ENCODE measurements around the gene CDS2.

The CDS2 gene

DNA sequence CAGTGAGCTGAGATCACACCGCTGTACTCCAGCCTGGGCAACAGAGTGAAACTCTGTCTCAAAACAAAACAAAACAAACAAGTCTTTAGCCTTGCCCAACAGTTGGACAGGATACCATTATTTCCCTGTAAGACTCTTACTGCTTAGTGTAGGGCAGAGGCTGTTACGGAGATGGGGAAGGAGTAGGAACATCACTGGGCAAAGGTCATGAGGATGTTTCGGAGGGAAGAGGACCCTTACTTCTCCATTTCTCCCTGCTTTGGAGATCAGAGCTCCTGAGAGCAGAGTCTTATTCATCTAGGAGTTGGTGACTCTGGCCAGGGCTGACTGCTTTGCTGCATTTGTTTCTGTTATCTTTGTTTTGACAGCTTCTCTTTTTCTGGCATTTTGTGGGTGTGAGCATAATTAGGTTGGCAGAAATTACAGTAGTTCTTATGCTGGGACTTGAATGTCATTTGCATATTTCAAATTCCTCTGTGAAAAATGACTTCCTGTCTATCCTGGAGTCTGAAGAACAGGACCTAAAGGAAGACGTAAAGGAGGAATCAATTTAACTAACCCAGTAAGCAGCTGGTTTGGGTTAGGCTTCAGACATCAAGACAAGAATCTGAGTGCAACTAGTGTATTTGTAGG, 89.0 kb downstream of the CDS2 start:
- H3K36me3 ChIP-seq = peaks cover 9 to 19% (median 15%) of the 10 kb centered on the region in 3 donors
- H3K27ac ChIP-seq = no peak overlapping the region
- no peaks in the 10 kb centered on the region for H3K9me3 ChIP-seq
- H3K27me3 ChIP-seq = no peaks in the 10 kb centered on the region
- no peak overlapping the region for H3K4me3 ChIP-seq
- no peak for DNase-seq
- no peak for TF ChIP-seq CTCF (IDR thresholded peaks at IDR 0.05)
- intact Hi-C loops (cut with DNase I; ENCODE audit: low total_unique reads) = no loop called here
- peaks cover 0 to 7% (median 3%) of the 10 kb centered on the region in 4 donors for H3K4me1 ChIP-seq

DNA sequence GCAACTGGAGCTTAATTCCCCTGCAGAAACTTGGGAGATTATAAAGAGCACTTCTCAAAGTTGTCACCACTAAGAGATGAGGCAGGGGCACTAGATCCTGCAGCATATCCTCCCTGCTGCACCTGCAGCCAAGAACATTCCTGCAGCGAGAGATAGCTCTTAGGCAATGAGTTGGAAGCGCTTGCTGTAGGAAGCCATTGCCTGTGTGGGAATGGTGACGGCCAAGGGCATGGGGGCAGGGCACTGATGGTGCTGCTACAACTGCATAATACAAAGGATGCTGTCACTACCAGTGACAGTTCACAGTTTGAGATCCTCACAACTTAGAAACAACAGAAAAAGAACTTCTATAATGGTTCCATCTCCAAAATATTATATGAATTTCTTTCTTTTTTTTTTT, 89.9 kb downstream of the CDS2 start:
- peaks cover 0 to 7% (median 3%) of the 10 kb centered on the region in 4 donors for H3K4me1 ChIP-seq
- no peak overlapping the region for H3K4me3 ChIP-seq
- H3K9me3 ChIP-seq = no peaks in the 10 kb centered on the region
- DNase-seq = no peak
- no peaks in the 10 kb centered on the region for H3K27me3 ChIP-seq
- peaks cover 9 to 19% (median 13%) of the 10 kb centered on the region in 3 donors for H3K36me3 ChIP-seq
- TF ChIP-seq CTCF (IDR thresholded peaks at IDR 0.05) = no peak
- no peak overlapping the region for H3K27ac ChIP-seq
- intact Hi-C loops (cut with DNase I; ENCODE audit: low total_unique reads) = no loop called here

GRCh38 chr20:5217616-5218015, 90.8 kb downstream of the CDS2 start:
- intact Hi-C loops (cut with DNase I; ENCODE audit: low total_unique reads) = no loop called here
- Histone ChIP-seq H3K4me3 (no peak overlapping the region), H3K9me3 (no peaks in the 10 kb centered on the region), H3K36me3 (peaks cover under 1 to 9% (median 4%) of the 10 kb centered on the region in 3 donors), H3K27ac (no peak overlapping the region), H3K27me3 (no peaks in the 10 kb centered on the region), H3K4me1 (peaks cover 0 to 7% (median 3%) of the 10 kb centered on the region in 4 donors)
- no peak for DNase-seq
- no peak for TF ChIP-seq CTCF (IDR thresholded peaks at IDR 0.05)

- intact Hi-C loops (cut with DNase I; ENCODE audit: low total_unique reads) = no loop called here
- Histone ChIP-seq H3K4me3 (no peak overlapping the region), H3K36me3 (peaks cover 0 to 9% (median 3%) of the 10 kb centered on the region in 3 donors), H3K27ac (no peak overlapping the region), H3K27me3 (no peaks in the 10 kb centered on the region), H3K4me1 (peaks cover 0 to 5% (median 2%) of the 10 kb centered on the region in 4 donors), H3K9me3 (no peaks in the 10 kb centered on the region)
- TF ChIP-seq CTCF (IDR thresholded peaks at IDR 0.05) = no peak
- DNase-seq = no peak
These were observed 93.7 kb downstream of the CDS2 start for GRCh38 chr20:5220321-5221060.

GRCh38 chr20:5221061-5221430, 94.2 kb downstream of the CDS2 start:
- no peak for DNase-seq
- no peaks in the 10 kb centered on the region for H3K27me3 ChIP-seq
- H3K4me1 ChIP-seq = peaks cover 0 to 3% (median 0%) of the 10 kb centered on the region in 4 donors
- H3K4me3 ChIP-seq = no peak overlapping the region
- no peak overlapping the region for H3K27ac ChIP-seq
- intact Hi-C loops (cut with DNase I; ENCODE audit: low total_unique reads) = no loop called here
- no peak for TF ChIP-seq CTCF (IDR thresholded peaks at IDR 0.05)
- H3K9me3 ChIP-seq = no peaks in the 10 kb centered on the region
- H3K36me3 ChIP-seq = peaks cover 0 to 9% (median 3%) of the 10 kb centered on the region in 3 donors

Data from tibial artery (tissue), 4 donors.